GM19372 (cell line): ENCODE measurements around the gene COX20.
"Not testable (repeated sequence)": the region's sequence is repeated elsewhere in the genome, so short reads cannot be mapped to it uniquely, and the experiment has no call there.

ENCODE experiments used
- ATAC-seq: cut with Tn5 transposase; IDR thresholded peaks from one replicate; pipeline ENCODE4 v1.9.1; 2021; ENCODE audit warnings: mild to moderate bottlenecking, low read depth, moderate library complexity; ENCODE audit not compliant: unreplicated experiment

COX20 gene

GRCh38 chr1:244835276-244836134 is at the start of gene COX20:
Gene COX20, plus strand, starts transcription at chr1:244835658. Its CDS starts 57 bp downstream, at chr1:244835715.
- peak; percentile 60 for ATAC-seq

- no peak for ATAC-seq
Measured at GRCh38 chr1:244788493-244789275, 46.8 kb upstream of the COX20 start.

GRCh38 chr1:244789276-244789580 is 46.2 kb upstream of the COX20 start:
- ATAC-seq: no peak

GRCh38 chr1:244789731-244790130 is 45.7 kb upstream of the COX20 start:
- ATAC-seq: no peak

GRCh38 chr1:244791061-244791460 is 44.4 kb upstream of the COX20 start:
- ATAC-seq: no peak

- ATAC-seq: no peak
Measured at GRCh38 chr1:244792188-244792850, 43.1 kb upstream of the COX20 start.

- no peak for ATAC-seq
Measured at GRCh38 chr1:244794071-244794470, 41.4 kb upstream of the COX20 start.

- not testable (repeated sequence) for ATAC-seq
Measured at GRCh38 chr1:244794516-244794915, 40.9 kb upstream of the COX20 start.

GRCh38 chr1:244796719-244797406 is 38.6 kb upstream of the COX20 start:
- ATAC-seq: no peak

GRCh38 chr1:244800821-244801220 is 34.6 kb upstream of the COX20 start:
- ATAC-seq: no peak

- ATAC-seq: peak; percentile 83
Measured at GRCh38 chr1:244801246-244801645, 34.2 kb upstream of the COX20 start.

GRCh38 chr1:244802041-244802440 is 33.4 kb upstream of the COX20 start:
- no peak for ATAC-seq

GRCh38 chr1:244802556-244803239 is 32.8 kb upstream of the COX20 start:
- no peak for ATAC-seq

- ATAC-seq: no peak
Measured at GRCh38 chr1:244804841-244805240, 30.6 kb upstream of the COX20 start.

- ATAC-seq: no peak
Measured at GRCh38 chr1:244807138-244807537, 28.3 kb upstream of the COX20 start.

- ATAC-seq: no peak
Measured at GRCh38 chr1:244810221-244810620, 25.2 kb upstream of the COX20 start.

GRCh38 chr1:244813327-244813726 is 22.1 kb upstream of the COX20 start:
- no peak for ATAC-seq

GRCh38 chr1:244815600-244816099 is 19.8 kb upstream of the COX20 start:
- no peak for ATAC-seq

GRCh38 chr1:244817415-244817894 is 18.0 kb upstream of the COX20 start:
- ATAC-seq: no peak

- no peak for ATAC-seq
Measured at GRCh38 chr1:244820131-244820530, 15.3 kb upstream of the COX20 start.
